Dedifferentiated amniotic fluid mesenchymal stem cell (primary cell): ENCODE results near the gene STAC3.

ENCODE experiments used
- DNase-seq: peaks from one replicate; pipeline ENCODE4 v3.0.0-alpha.2; 2016; ENCODE audit errors: extremely low spot score

STAC3 gene

DNA sequence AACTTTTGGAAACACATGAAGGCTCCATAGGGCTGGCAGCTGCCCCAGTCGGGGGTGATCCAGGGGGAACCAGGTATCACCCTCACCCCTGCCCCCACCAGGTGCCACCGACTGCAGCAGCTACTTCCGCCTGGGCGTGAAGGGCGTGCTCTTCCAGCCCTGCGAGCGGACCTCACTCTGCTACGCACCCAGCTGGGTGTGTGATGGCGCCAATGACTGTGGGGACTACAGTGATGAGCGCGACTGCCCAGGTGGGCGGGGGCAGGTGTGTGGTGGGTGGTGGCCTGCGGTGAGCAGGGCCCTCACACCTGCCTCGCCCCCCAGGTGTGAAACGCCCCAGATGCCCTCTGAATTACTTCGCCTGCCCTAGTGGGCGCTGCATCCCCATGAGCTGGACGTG is 56.7 kb downstream of the STAC3 start:
- DNase-seq = no peak

DNA sequence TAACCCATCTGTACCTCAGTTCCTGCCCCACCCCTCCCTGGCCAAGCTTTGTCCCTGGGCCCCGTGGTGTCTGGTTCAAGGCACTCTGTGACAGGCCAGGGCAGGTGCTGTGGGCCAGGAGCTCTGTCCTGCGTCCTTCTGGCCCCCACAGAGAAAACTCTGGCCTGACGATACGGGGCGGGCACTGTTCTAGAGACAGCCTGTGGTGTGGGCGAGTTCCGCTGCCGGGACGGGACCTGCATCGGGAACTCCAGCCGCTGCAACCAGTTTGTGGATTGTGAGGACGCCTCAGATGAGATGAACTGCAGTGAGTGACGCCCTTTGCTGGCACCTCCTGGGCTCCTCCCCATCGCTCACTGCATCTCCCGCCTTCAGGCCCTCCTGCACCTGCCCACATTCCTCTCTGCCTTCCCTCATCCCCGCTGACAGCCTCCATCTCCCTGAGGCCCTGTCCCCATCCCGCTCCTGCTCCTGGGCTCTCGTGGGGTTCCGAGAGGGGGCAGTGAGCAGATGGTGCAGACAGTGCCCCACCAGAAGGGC is 57.2 kb downstream of the STAC3 start:
- no peak for DNase-seq
